ENCODE results near the gene CA7. TPM values are rescaled to one million over a fixed set of nuclear protein-coding genes. Genes with fewer than 3 reads are reported as not detected.

Gene CA7
- polyA plus RNA-seq, 1 donor from 2014 or later = not detected

GRCh38 chr16:66894055-66894454 is 49.8 kb downstream of the CA7 start:
- H3F3A ChIP-seq (ENCODE audit: insufficient read depth, low read length, poor library complexity, severe bottlenecking) = no peaks in the 10 kb centered on the region
- no peaks in the 10 kb centered on the region for H3K9me3 ChIP-seq (ENCODE audit: low read length)
- no peak overlapping the region for H3K4me3 ChIP-seq (ENCODE audit: low read length)
- H3K27me3 ChIP-seq (ENCODE audit: insufficient read depth, low read depth, low read length) = no peaks in the 10 kb centered on the region
- no peak overlapping the region for H3K9ac ChIP-seq (ENCODE audit: low read length)
- no peaks in the 10 kb centered on the region for H4K20me1 ChIP-seq (ENCODE audit: insufficient read depth)
- H3K9me2 ChIP-seq (ENCODE audit: insufficient read depth, low read length) = no peaks in the 10 kb centered on the region
- no peak overlapping the region for H2AFZ ChIP-seq (ENCODE audit: low read depth, low read length)
- H3K4me2 ChIP-seq (ENCODE audit: low read length) = no peak overlapping the region
- TF ChIP-seq POLR2AphosphoS5 (IDR thresholded peaks at IDR 0.05) (no peak), TAF1 (IDR thresholded peaks at IDR 0.05; ENCODE audit: low read depth) (no peak), RAD21 (conservative IDR thresholded peaks at IDR 0.05) (no peak), MXI1 (conservative IDR thresholded peaks at IDR 0.05; ENCODE audit: poor library complexity, severe bottlenecking) (no peak), EP300 (conservative IDR thresholded peaks at IDR 0.05; ENCODE audit: poor library complexity, severe bottlenecking) (no peak), SMC3 (conservative IDR thresholded peaks at IDR 0.05; ENCODE audit: poor library complexity) (no peak), EZH2 (IDR thresholded peaks at IDR 0.05; ENCODE audit: borderline replicate concordance, insufficient read depth, low read length, poor library complexity, severe bottlenecking) (no peak), CTCF (IDR thresholded peaks at IDR 0.05; ENCODE audit: poor library complexity, severe bottlenecking) (no peak)
- TF ChIP-seq, protein P1, sequence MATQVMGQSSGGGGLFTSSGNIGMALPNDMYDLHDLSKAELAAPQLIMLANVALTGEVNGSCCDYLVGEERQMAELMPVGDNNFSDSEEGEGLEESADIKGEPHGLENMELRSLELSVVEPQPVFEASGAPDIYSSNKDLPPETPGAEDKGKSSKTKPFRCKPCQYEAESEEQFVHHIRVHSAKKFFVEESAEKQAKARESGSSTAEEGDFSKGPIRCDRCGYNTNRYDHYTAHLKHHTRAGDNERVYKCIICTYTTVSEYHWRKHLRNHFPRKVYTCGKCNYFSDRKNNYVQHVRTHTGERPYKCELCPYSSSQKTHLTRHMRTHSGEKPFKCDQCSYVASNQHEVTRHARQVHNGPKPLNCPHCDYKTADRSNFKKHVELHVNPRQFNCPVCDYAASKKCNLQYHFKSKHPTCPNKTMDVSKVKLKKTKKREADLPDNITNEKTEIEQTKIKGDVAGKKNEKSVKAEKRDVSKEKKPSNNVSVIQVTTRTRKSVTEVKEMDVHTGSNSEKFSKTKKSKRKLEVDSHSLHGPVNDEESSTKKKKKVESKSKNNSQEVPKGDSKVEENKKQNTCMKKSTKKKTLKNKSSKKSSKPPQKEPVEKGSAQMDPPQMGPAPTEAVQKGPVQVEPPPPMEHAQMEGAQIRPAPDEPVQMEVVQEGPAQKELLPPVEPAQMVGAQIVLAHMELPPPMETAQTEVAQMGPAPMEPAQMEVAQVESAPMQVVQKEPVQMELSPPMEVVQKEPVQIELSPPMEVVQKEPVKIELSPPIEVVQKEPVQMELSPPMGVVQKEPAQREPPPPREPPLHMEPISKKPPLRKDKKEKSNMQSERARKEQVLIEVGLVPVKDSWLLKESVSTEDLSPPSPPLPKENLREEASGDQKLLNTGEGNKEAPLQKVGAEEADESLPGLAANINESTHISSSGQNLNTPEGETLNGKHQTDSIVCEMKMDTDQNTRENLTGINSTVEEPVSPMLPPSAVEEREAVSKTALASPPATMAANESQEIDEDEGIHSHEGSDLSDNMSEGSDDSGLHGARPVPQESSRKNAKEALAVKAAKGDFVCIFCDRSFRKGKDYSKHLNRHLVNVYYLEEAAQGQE (IDR thresholded peaks at IDR 0.05; ENCODE audit: borderline replicate concordance) = no peak
- no peaks in the 10 kb centered on the region for H3K36me3 ChIP-seq (ENCODE audit: insufficient read depth, low read length)
- H3K79me2 ChIP-seq (replicated peaks; ENCODE audit: insufficient read depth, low read length) = no peaks in the 10 kb centered on the region
- H3K27ac ChIP-seq (ENCODE audit: low read length) = no peak overlapping the region

DNA sequence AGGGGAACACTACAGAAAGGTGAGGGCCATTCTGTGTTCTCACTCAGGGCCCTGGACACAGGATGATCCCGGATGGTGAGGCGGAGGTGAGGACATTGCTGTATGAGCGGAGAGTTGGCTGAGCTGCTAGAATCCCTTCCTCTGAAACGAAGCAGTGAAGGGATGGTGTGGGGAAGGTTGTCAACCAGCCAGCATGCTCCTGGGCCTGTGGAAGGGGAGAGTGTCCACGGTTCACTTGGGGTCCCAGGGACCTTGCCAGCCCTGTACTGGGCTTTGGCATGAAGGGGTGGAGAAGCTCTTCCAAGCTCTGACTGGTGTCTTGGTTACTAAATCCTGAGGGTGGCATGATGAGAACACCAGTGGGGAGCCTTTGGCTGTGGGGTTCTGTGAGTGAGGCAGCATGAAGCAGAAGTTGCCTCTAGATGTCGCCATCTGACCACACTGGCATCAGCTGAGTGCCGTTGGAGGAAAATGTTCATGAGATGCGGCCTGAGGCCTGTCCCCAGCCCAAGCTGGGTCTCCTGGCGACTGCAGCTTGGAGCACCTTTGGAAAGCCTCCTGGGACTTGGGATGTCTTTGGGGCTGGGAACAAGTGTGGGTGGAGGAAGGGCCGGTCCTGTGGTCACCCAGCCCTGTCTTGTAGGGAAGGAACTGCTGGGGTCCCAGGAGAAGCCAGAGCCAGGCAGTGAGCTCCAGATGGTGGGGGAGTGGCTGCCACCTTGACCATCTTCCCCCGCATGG is 50.9 kb downstream of the CA7 start:
- Histone ChIP-seq H3F3A (ENCODE audit: insufficient read depth, low read length, poor library complexity, severe bottlenecking) (no peaks in the 10 kb centered on the region), H3K79me2 (replicated peaks; ENCODE audit: insufficient read depth, low read length) (no peaks in the 10 kb centered on the region), H2AFZ (ENCODE audit: low read depth, low read length) (no peak overlapping the region), H3K9me2 (ENCODE audit: insufficient read depth, low read length) (no peaks in the 10 kb centered on the region), H3K4me3 (ENCODE audit: low read length) (no peak overlapping the region), H3K4me2 (ENCODE audit: low read length) (no peak overlapping the region), H3K9me3 (ENCODE audit: low read length) (no peaks in the 10 kb centered on the region), H3K27ac (ENCODE audit: low read length) (no peak overlapping the region), H3K36me3 (ENCODE audit: insufficient read depth, low read length) (no peaks in the 10 kb centered on the region), H3K27me3 (ENCODE audit: insufficient read depth, low read depth, low read length) (no peaks in the 10 kb centered on the region), H3K9ac (ENCODE audit: low read length) (no peak overlapping the region), H4K20me1 (ENCODE audit: insufficient read depth) (no peaks in the 10 kb centered on the region)
- TF ChIP-seq, protein P1 (IDR thresholded peaks at IDR 0.05; ENCODE audit: borderline replicate concordance) = no peak
- TF ChIP-seq SMC3 (conservative IDR thresholded peaks at IDR 0.05; ENCODE audit: poor library complexity) = peak; percentile 83
- TF ChIP-seq CTCF (IDR thresholded peaks at IDR 0.05; ENCODE audit: poor library complexity, severe bottlenecking) = peak; percentile 90
- TF ChIP-seq RAD21 (conservative IDR thresholded peaks at IDR 0.05) = peak; percentile 92
